Urothelium cell line (cell line): ENCODE data around the gene LRRC15.

Source experiments
- DNase-seq: peaks from one replicate; pipeline ENCODE4 v3.0.0; 2011; ENCODE audit warnings: low spot score, mixed read lengths
- FAIRE-seq: peaks from 2 replicates; lab custom pipeline; 2011; peaks lifted over from hg19 to GRCh38; lab: Jason Lieb, UNC

Gene LRRC15

GRCh38 chr3:194364652-194365434 lies 4.7 kb downstream of the LRRC15 start:
- peak; percentile 31 for DNase-seq
- FAIRE-seq = no peak

GRCh38 chr3:194364314-194364651 lies 5.3 kb downstream of the LRRC15 start:
- DNase-seq = no peak
- no peak for FAIRE-seq

- no peak for DNase-seq
- no peak for FAIRE-seq
These were observed 9.0 kb downstream of the LRRC15 start for GRCh38 chr3:194360568-194360967.

- no peak for DNase-seq
- no peak for FAIRE-seq
These were observed 11.9 kb downstream of the LRRC15 start for GRCh38 chr3:194357681-194358080.

- DNase-seq (no peak), FAIRE-seq (no peak)
These were observed 14.2 kb downstream of the LRRC15 start for GRCh38 chr3:194355379-194355778.

GRCh38 chr3:194354315-194354714 lies 15.2 kb downstream of the LRRC15 start:
- FAIRE-seq (no peak), DNase-seq (no peak)

- no peak for DNase-seq
- FAIRE-seq = no peak
These were observed 16.8 kb downstream of the LRRC15 start for GRCh38 chr3:194352667-194353246.

- DNase-seq (no peak), FAIRE-seq (peak; percentile 99)
These were observed 17.5 kb downstream of the LRRC15 start for GRCh38 chr3:194351952-194352536.

- FAIRE-seq (no peak), DNase-seq (no peak)
These were observed 18.4 kb downstream of the LRRC15 start, which contains the start of gene CPN2 for GRCh38 chr3:194351080-194351672. TSS of gene CPN2 (minus strand) at chr3:194351328. CDS start at chr3:194342702, 8,626 bp downstream.

GRCh38 chr3:194350726-194351071 lies 18.8 kb downstream of the LRRC15 start:
- no peak for FAIRE-seq

GRCh38 chr3:194348354-194348753 lies 21.2 kb downstream of the LRRC15 start:
- FAIRE-seq (no peak), DNase-seq (no peak)

More at GRCh38 chr3:194350726-194351071, 18.8 kb downstream of the LRRC15 start:
- DNase-seq = no peak

GRCh38 chr3:194346621-194347020 lies 22.9 kb downstream of the LRRC15 start:
- DNase-seq = no peak
- FAIRE-seq = no peak

- no peak for DNase-seq
- no peak for FAIRE-seq
These were observed 23.5 kb downstream of the LRRC15 start for GRCh38 chr3:194346035-194346434.

GRCh38 chr3:194344012-194344411 lies 25.5 kb downstream of the LRRC15 start:
- DNase-seq (peak; percentile 82), FAIRE-seq (no peak)

GRCh38 chr3:194343561-194343893 lies 26.0 kb downstream of the LRRC15 start:
- FAIRE-seq (no peak), DNase-seq (no peak)

- no peak for FAIRE-seq
- no peak for DNase-seq
These were observed 26.5 kb downstream of the LRRC15 start for GRCh38 chr3:194342861-194343560.

- FAIRE-seq = no peak
These were observed 28.7 kb downstream of the LRRC15 start for GRCh38 chr3:194340757-194341400.

GRCh38 chr3:194339840-194340239 lies 29.7 kb downstream of the LRRC15 start:
- DNase-seq (no peak), FAIRE-seq (no peak)

More at GRCh38 chr3:194340757-194341400, 28.7 kb downstream of the LRRC15 start:
- DNase-seq = no peak

- no peak for DNase-seq
- no peak for FAIRE-seq
These were observed 30.2 kb downstream of the LRRC15 start for GRCh38 chr3:194339356-194339755.

GRCh38 chr3:194337965-194338753 lies 31.4 kb downstream of the LRRC15 start:
- FAIRE-seq = no peak
- no peak for DNase-seq
